GM12865 (cell line): Measurements from ENCODE around the gene UBE3A.

Experiments used
- DNase-seq: peaks from one replicate; pipeline ENCODE4 v3.0.0; 2010; ENCODE audit warnings: low read depth
- H3K4me3 ChIP-seq: 2 replicates; pipeline ENCODE4 v1.5.1; 2011; ENCODE audit warnings: mild to moderate bottlenecking, low read depth, low read length, control low read depth
- TF ChIP-seq, protein P1 (sequence below): IDR thresholded peaks from 2 replicates; pipeline ENCODE4 v1.5.1; 2011; ENCODE audit warnings: low read length, control low read depth, low read depth, inconsistent platforms; ENCODE audit not compliant: insufficient read depth; ENCODE audit errors: missing control alignments

UBE3A gene

DNA sequence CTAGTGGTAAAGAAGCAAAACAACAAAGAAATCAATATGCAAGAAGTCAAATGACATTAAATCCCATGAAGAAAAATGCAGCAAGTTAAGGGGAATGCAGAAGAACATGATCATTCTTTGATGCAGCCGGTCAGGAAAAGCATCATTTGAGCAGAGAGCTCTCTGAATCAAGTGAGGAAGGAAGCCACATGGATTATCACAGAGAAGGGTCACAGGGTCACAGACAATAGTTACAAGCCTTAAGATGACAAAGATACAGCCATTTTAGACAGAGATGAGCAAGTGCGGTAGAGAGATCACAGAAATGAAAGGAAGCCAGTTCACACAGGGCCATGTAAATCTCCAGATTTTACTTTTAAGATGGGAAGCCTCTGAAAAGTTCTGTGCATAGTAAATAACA lies 43.9 kb downstream of the UBE3A start:
- DNase-seq: no peak
- TF ChIP-seq, protein P1, sequence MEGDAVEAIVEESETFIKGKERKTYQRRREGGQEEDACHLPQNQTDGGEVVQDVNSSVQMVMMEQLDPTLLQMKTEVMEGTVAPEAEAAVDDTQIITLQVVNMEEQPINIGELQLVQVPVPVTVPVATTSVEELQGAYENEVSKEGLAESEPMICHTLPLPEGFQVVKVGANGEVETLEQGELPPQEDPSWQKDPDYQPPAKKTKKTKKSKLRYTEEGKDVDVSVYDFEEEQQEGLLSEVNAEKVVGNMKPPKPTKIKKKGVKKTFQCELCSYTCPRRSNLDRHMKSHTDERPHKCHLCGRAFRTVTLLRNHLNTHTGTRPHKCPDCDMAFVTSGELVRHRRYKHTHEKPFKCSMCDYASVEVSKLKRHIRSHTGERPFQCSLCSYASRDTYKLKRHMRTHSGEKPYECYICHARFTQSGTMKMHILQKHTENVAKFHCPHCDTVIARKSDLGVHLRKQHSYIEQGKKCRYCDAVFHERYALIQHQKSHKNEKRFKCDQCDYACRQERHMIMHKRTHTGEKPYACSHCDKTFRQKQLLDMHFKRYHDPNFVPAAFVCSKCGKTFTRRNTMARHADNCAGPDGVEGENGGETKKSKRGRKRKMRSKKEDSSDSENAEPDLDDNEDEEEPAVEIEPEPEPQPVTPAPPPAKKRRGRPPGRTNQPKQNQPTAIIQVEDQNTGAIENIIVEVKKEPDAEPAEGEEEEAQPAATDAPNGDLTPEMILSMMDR: no peak
- H3K4me3 ChIP-seq: no peak overlapping the region

GRCh38 chr15:25392806-25393205 lies 46.0 kb downstream of the UBE3A start:
- no peak overlapping the region for H3K4me3 ChIP-seq
- TF ChIP-seq, protein P1: no peak
- DNase-seq: no peak

GRCh38 chr15:25391971-25392721 lies 46.7 kb downstream of the UBE3A start:
- no peak for DNase-seq
- no peak overlapping the region for H3K4me3 ChIP-seq
- TF ChIP-seq, protein P1: no peak

- TF ChIP-seq, protein P1: no peak
- no peak overlapping the region for H3K4me3 ChIP-seq
- no peak for DNase-seq
Observed at GRCh38 chr15:25385986-25386385, 52.8 kb downstream of the UBE3A start.

DNA sequence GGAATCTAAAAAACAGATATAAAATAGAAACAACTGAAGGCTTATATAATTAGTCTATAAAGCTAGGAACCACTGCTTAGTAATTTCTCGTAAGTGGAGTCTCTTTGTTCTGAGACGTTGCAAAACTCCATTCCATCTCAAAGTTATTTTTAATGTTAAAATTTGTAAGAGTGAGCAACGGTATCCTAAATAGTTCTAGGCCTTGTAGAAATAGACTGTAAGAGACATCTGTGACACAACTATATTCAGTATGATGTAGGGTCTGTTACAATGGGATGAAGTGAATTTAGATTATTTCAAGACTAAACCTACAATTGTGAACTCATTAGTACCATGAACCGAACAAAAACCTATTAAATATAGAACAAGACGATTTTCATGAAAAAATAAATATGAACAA lies 57.2 kb downstream of the UBE3A start:
- TF ChIP-seq, protein P1: no peak

DNA sequence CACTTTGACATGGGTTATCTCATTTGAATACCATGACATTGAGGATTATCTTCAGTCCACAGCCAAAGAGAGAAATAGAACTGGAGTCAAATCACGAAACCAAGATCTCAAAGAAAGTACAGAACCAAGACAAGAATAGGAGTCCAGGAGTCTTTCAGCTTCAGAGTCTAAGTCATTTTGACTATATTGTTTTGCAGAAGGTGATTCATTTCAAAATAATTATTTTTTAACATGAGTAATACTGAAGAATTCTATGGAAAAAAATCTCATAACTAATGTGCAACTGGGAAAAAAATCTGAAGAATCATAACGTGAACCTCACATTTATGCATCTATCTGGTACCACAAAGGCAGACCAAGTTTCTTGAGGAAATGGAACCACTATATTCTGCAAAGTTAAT lies 60.3 kb downstream of the UBE3A start:
- TF ChIP-seq, protein P1: no peak
- no peak overlapping the region for H3K4me3 ChIP-seq
- DNase-seq: no peak

More for the DNA sequence above, 57.2 kb downstream of the UBE3A start:
- DNase-seq: no peak
- H3K4me3 ChIP-seq: no peak overlapping the region

DNA sequence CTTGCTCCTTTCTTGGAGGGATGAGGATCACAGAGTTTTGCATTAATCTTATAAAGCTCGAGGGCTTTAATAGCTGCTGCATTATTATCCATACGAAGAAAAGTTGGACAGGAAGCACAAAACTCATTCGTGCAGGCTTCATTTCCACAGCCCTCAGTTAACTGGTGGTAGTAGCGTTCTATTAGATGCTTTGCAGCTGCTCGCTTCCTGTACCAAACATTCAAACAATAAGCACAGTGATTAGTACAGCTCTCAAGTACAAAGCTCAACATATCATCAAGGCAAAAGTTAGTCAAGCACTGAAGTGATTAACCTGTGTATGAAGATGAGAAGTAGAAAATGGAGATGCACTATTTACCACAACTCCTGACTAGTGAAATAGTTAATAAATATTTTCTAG lies 63.3 kb downstream of the UBE3A start:
- no peak for DNase-seq
- H3K4me3 ChIP-seq: no peak overlapping the region
- TF ChIP-seq, protein P1: no peak
